Right forelimb (tissue), 1 donor: Measurements from ENCODE around the gene LCN10.
"Not testable (repeated sequence)": the region's sequence is repeated elsewhere in the genome, so short reads cannot be mapped to it uniquely, and the experiment has no call there.

Experiments
- DNase-seq: peaks from one replicate; pipeline ENCODE4 v3.0.0-alpha.2; 2018

Gene LCN10

DNA sequence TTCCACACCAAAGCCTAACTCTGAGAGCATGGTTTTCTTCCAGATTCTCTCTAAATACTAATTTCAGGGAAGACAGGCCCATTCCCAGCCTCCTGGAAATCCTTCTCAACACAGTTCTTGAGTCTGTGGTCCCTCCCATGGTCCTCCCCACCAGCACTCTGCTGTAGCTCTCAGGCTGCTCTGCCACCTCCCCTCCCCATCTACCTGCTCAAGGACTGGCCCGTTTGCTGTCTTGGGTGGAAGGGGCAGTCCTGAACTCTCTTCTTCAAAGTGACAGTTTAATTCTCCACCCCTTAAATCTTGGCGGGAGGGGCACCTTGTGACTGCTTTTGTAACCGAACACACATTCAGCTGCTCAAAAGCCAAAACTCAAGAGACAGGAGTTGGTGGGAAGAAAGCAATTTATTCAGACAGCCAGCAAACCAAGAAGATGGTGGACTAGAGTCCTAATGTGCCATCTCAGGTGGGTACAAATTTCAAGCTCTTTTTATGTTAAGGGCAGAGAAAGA lies 29.2 kb upstream of the LCN10 start:
- DNase-seq = no peak

- DNase-seq = no peak
These were observed 27.0 kb upstream of the LCN10 start for GRCh38 chr9:136769710-136770191.

DNA sequence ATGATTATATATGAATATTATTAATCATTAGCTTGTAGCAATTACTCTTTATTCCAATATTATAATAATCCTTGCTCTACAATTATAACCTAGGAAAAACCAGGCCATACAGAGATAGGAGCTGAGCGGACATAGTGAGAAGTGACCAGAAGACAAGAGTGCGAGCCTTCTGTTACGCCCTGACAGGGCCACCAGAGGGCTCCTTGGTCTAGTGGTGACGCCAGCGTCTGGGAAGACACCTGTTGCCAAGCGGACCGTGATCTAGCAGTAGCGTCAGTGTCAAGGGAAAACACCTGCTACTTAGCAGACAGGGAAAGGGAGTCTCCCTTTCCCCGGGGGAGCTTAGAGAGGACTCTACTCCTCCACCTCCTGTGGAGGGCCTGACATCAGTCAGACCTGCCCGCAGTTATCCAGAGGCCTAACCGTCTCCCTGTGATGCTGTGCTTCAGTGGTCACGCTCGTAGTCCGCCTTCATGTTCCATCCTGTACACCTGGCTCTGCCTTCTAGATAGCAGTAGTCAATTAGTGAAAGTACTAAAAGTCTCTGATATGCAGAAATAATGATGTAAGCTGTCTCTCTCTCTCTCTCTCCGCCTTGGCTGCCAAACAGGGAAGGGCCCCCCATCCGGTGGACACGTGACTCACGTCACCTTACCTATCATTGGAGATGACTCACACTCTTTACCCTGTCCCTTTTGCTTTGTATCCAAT lies 23.8 kb upstream of the LCN10 start:
- not testable (repeated sequence) for DNase-seq

GRCh38 chr9:136765745-136766409 lies 23.1 kb upstream of the LCN10 start:
- DNase-seq = not testable (repeated sequence)

GRCh38 chr9:136765041-136765440 lies 22.3 kb upstream of the LCN10 start:
- no peak for DNase-seq

GRCh38 chr9:136764301-136764891 lies 21.7 kb upstream of the LCN10 start, which contains the start of gene LCN15:
Gene LCN15, minus strand, starts transcription at chr9:136764518. Its CDS starts 30 bp downstream, at chr9:136764488.
- no peak for DNase-seq

GRCh38 chr9:136763649-136764035 lies 20.9 kb upstream of the LCN10 start:
- DNase-seq = no peak

DNA sequence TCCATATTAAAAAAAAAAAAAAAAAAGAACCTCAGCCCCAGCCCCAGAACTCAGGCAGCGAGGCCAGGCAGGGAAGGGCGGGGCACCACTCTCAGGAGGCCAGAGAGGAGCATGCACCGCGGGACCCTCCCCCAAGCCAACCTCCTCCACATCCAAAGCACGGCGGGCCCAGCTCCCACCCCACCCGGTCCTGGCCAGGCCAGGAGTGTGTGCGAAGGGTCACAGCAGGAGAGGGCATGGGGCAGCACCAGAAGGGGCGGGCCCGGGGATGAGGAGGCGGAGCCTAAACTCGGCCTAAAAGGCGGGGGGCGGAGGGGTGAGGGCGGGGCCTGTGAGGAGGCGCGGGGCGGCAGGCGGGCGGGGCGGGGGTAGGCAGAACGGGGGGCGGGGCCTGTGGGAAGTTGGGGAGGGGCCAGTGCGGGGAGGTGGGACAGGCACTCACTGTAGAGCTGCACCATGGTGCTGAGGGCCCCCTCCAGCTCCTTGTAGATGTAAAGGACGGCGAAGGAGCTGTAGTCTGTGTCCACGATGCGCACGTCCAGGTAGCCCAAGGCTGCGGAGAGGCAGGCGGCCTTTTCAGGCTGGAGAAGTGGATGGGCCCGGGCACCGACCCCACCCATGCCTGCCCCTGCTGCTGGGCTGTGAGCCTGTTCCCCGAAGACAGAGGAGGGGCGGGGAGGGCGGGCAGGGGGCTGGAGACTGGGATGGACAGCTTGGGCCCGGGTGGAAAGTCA lies 20.3 kb upstream of the LCN10 start:
- peak; percentile 60 for DNase-seq

- DNase-seq = no peak
These were observed 19.5 kb upstream of the LCN10 start for GRCh38 chr9:136762221-136762691.

- DNase-seq = no peak
These were observed 18.8 kb upstream of the LCN10 start for GRCh38 chr9:136761545-136761981.

- not testable (repeated sequence) for DNase-seq
These were observed 18.2 kb upstream of the LCN10 start for GRCh38 chr9:136760834-136761544.

DNA sequence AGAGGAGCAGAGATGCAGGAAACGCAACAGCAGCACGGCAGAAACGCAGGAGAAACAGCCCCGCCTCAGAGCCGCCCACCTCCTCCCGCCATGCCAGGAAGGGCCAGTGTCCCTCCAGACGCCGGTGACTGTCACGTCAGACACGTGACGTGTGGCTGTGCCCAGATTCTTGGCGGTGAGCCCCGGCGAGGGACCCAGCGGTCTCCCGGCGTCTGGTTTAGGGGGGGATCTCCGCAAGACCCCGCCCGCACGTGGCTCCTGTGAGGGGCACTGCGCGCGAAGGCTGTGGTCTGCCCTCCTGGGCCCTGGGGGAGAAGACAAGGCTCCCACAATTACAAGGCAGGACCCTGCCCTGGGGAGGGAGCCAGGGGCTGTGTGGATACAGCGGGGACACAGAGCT lies 17.7 kb upstream of the LCN10 start:
- no peak for DNase-seq

- DNase-seq = no peak
These were observed 16.9 kb upstream of the LCN10 start for GRCh38 chr9:136759436-136760325.

DNA sequence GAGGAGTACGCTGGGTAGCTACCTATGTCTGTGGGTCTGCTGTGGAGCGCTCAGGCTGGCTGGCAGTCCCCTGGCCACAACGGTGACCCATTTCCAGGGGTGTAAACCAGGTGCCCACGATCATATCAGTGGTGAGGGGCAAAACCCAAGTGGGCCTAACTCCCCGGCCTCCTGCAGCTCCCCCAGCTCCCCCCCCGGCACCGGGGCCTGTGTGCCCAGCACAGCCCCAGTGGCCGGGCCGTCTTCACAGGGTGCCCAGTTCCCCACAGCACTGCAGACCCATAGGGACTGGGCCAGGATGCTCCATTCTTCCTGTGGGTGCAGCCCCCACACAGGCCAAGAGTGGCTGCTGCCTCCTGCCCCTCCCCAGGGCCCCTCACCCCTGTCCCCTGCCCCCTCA lies 16.3 kb upstream of the LCN10 start:
- DNase-seq = no peak

GRCh38 chr9:136757751-136758140 lies 15.0 kb upstream of the LCN10 start:
- no peak for DNase-seq

- no peak for DNase-seq
These were observed 14.6 kb upstream of the LCN10 start for GRCh38 chr9:136757328-136757727.

GRCh38 chr9:136756836-136757235 lies 14.1 kb upstream of the LCN10 start:
- DNase-seq = no peak

GRCh38 chr9:136756134-136756438 lies 13.3 kb upstream of the LCN10 start:
- DNase-seq = no peak

DNA sequence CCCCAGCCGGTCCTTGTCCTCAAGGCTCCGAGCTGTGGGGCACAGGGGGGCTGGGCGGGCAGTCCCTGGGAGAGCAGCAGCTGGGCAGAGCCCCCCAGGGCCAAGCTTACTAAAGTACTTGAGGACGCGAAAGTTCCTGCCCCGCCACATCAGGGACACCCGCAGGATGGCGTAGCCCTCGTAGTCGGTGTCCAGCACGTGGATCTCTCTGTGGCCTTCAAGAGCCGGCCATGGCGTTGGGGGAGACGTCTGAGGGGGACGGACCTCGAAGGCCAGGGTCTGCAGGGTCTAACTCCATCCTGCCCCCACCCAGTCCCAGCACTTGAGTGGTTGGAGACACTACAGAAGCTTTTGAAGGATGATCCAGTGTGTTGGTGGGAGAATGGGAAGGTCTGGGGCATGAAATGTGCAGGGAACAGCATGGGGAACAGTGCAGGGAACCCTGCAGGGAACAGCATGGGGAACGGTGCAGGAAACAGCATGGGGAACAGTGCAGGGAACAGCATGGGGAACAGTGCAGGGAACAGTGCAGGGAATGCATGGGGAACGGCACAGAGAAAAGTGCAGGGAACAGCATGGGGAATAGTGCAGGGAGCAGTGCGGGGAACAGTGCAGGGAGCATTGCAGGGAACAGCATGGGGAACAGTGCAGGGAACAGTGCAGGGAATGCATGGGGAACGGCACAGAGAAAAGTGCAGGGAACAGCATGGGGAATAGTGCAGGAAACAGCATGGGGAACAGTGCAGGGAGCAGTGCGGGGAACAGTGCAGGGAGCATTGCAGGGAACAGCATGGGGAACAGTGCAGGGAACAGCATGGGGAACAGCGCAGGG lies 12.8 kb upstream of the LCN10 start:
- not testable (repeated sequence) for DNase-seq

GRCh38 chr9:136754626-136755301 lies 12.0 kb upstream of the LCN10 start:
- DNase-seq = no peak
